HepG2 (cell line): ENCODE measurements around the gene RNF123. TPM values are rescaled to one million over a fixed set of nuclear protein-coding genes. Genes with fewer than 3 reads are reported as not detected.

Experiments
- CREM ChIP-seq, 2 experiments: sonication (generic) in 1 of 2; formaldehyde crosslinking in 1 of 2; IDR thresholded peaks; 2 replicates each; pipeline versions ENCODE4 v1.4.0 to v1.6.1; 2016 to 2020; ENCODE audit warnings: antibody characterized with exemption in 1 of 2, mild to moderate bottlenecking in 1 of 2, missing genetic modification reagents in 1 of 2
- ELF3 ChIP-seq: IDR thresholded peaks from 2 replicates; pipeline ENCODE4 v1.6.1; 2016; ENCODE audit warnings: missing genetic modification reagents, missing compliant biosample characterization
- GABPB1 ChIP-seq: IDR thresholded peaks from 2 replicates; pipeline ENCODE4 v1.6.1; 2016; ENCODE audit warnings: mild to moderate bottlenecking, missing genetic modification reagents, moderate library complexity, missing compliant biosample characterization
- HDAC2 ChIP-seq: sonication (generic); formaldehyde crosslinking; IDR thresholded peaks from 2 replicates; pipeline ENCODE4 v1.4.0; 2020; ENCODE audit warnings: missing genetic modification reagents
- JUND ChIP-seq: sonication (generic); formaldehyde crosslinking; IDR thresholded peaks from 2 replicates; pipeline ENCODE4 v1.8.0; 2022; ENCODE audit warnings: mild to moderate bottlenecking, missing genetic modification reagents
- LCORL ChIP-seq, 2 experiments: fragments of 450-650 bp in 1 of 2; sonication (generic) in 1 of 2; formaldehyde crosslinking in 1 of 2; IDR thresholded peaks; 2 replicates each; pipeline versions ENCODE4 v1.5.0 to v1.6.1; 2017 to 2020; ENCODE audit warnings: antibody characterized with exemption in 1 of 2, missing genetic modification reagents in 1 of 2
- MTA1 ChIP-seq: sonication (generic); formaldehyde crosslinking; IDR thresholded peaks from 2 replicates; pipeline ENCODE4 v1.4.0; 2020; ENCODE audit warnings: missing genetic modification reagents, mild to moderate bottlenecking, borderline replicate concordance
- MTA3 ChIP-seq: sonication (generic); formaldehyde crosslinking; IDR thresholded peaks from 2 replicates; pipeline ENCODE4 v1.4.0; 2020; ENCODE audit warnings: missing genetic modification reagents
- NCOA2 ChIP-seq: sonication (generic); formaldehyde crosslinking; IDR thresholded peaks from 2 replicates; pipeline ENCODE4 v1.8.0; 2022; ENCODE audit warnings: inconsistent platforms
- REPIN1 ChIP-seq: sonication (generic); formaldehyde crosslinking; IDR thresholded peaks from 2 replicates; pipeline ENCODE4 v1.8.0; 2022; ENCODE audit warnings: missing genetic modification reagents, low read depth, mild to moderate bottlenecking, borderline replicate concordance
- RORA ChIP-seq: sonication (generic); formaldehyde crosslinking; IDR thresholded peaks from 2 replicates; pipeline ENCODE4 v1.5.0; 2020; ENCODE audit warnings: mild to moderate bottlenecking, missing genetic modification reagents, moderate library complexity
- TCF7 ChIP-seq: sonication (generic); IDR thresholded peaks from 2 replicates; pipeline ENCODE4 v1.6.1; 2016; ENCODE audit warnings: antibody characterized with exemption, low read depth
- ZBTB20 ChIP-seq: sonication (generic); formaldehyde crosslinking; IDR thresholded peaks from 2 replicates; pipeline ENCODE4 v1.8.1; 2023; ENCODE audit warnings: missing genetic modification reagents, low read depth, mild to moderate bottlenecking, borderline replicate concordance
- ZNF678 ChIP-seq: sonication (generic); formaldehyde crosslinking; IDR thresholded peaks from 2 replicates; pipeline ENCODE4 v1.4.0; 2020; ENCODE audit warnings: mild to moderate bottlenecking, missing genetic modification reagents
- polyA plus RNA-seq, 8 experiments: library from polyadenylated mRNA; depleted of rRNA in 3 of 8; stranded (reverse) in 7 of 8; unstranded in 1 of 8; fragments of >200 nt; fragmentation: Illumina TruSeq in 4 of 8; extraction: Trizol in 4 of 8; gene quantifications; 2 replicates each; pipeline versions ENCODE4 v1.2.1 to v1.2.3, GENCODE V29; 2011 to 2016; ENCODE audit warnings: low read depth in 4 of 8, missing spikeins in 1 of 8, mixed read lengths in 1 of 8; ENCODE audit not compliant: insufficient read depth in 1 of 8
- total RNA-seq, 5 experiments: library from RNA; depleted of rRNA; stranded (reverse); fragments of >200 nt; fragmentation: Illumina TruSeq; extraction: Trizol; gene quantifications; 2 replicates each; pipeline ENCODE4 v1.2.3, GENCODE V29; 2016; ENCODE audit warnings: low read depth in 1 of 5
- TF ChIP-seq, protein P1 (sequence below): sonication (generic); formaldehyde crosslinking; IDR thresholded peaks from 2 replicates; pipeline ENCODE4 v1.5.0; 2020; ENCODE audit warnings: missing genetic modification reagents
- TF ChIP-seq, protein P2 (sequence below): sonication (generic); formaldehyde crosslinking; IDR thresholded peaks from 2 replicates; pipeline ENCODE4 v1.9.0; 2022; ENCODE audit warnings: low read depth, missing genetic modification reagents
- TF ChIP-seq, protein P3 (sequence below): sonication (generic); formaldehyde crosslinking; IDR thresholded peaks from 2 replicates; pipeline ENCODE4 v1.4.0; 2020; ENCODE audit warnings: missing genetic modification reagents, borderline replicate concordance
- TF ChIP-seq, protein P4 (sequence below): sonication (generic); formaldehyde crosslinking; IDR thresholded peaks from 2 replicates; pipeline ENCODE4 v1.4.0; 2020; ENCODE audit warnings: low read depth, mild to moderate bottlenecking, missing genetic modification reagents
- TF ChIP-seq, protein P5 (sequence below): sonication (generic); formaldehyde crosslinking; IDR thresholded peaks from 2 replicates; pipeline ENCODE4 v1.5.0; 2020; ENCODE audit warnings: mild to moderate bottlenecking, missing genetic modification reagents

Gene RNF123
- total and polyA plus RNA-seq, 2 of the 13 experiments (the other 11 are each of a cell fraction or from before 2014, with no cell fraction given): 29.9 to 82.2 TPM

DNA sequence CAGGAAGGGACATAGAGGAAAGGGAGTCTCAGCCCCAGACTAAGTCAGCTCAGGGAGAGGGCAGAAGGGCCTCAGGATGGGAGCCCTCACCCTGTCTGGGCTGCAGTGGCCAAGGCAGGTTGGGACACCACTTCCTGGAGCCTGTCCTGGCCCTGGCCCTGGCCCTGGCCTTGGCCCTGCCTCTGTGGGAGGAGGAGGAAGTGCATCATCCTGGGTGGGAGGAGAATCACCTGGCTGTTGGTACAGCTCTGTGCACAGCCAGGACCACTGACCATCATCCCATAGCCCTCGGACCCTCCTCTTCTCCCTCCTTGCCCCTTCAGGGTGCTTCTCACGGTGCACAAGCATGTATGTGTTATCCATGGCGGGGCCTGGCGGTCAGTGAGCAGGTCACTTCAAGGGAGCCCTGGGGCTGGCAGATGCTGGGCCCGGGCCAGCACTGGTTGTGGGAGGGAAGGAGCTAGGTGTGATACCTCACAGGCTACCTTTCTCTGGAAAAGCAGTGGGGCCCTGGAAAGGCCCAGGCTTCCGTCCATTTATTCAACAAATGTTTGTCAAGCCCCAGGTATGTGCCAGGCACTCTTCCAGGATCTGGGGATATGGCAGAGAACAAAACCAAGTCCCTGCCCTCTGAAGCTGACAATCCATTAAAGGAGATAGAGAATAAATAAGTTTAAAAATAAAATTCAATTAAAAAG, 23.4 kb upstream of the RNF123 start (continued):
- TF ChIP-seq ZBTB20 (CRISPR knock-in tag) (peak; percentile 50; the same call in 1 of the 2 replicates), ELF3 (peak; percentile 98), LCORL (IDR thresholded peaks at IDR 0.05) (no peak), LCORL (CRISPR knock-in tag; IDR thresholded peaks at IDR 0.05) (0 out of 2 replicates have a peak, but pooled peaks have one; percentile 41), MTA3 (CRISPR knock-in tag) (no peak), JUND (CRISPR knock-in tag) (peak; percentile 68), ZNF678 (CRISPR knock-in tag) (no peak), MTA1 (peak; percentile 56; the same call in 1 of the 2 replicates), RORA (CRISPR knock-in tag) (no peak), CREM (IDR thresholded peaks at IDR 0.05) (0 out of 2 replicates have a peak, but pooled peaks have one; percentile 16), CREM (CRISPR knock-in tag; IDR thresholded peaks at IDR 0.05) (no peak), TCF7 (no peak), GABPB1 (peak; percentile 83), REPIN1 (CRISPR knock-in tag) (no peak), NCOA2 (peak; percentile 72), HDAC2 (peak; percentile 64; the same call in 1 of the 2 replicates)
- TF ChIP-seq, protein P1, sequence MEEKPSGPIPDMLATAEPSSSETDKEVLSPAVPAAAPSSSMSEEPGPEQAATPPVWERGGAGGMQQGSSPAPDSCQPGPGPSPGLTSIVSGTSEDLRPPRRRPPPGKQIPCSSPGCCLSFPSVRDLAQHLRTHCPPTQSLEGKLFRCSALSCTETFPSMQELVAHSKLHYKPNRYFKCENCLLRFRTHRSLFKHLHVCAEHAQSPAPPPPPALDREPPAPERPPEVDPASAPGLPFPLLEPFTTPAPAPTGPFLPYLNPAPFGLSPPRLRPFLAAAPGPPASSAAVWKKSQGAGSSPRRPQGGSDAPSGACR (CRISPR knock-in tag): 0 out of 2 replicates have a peak, but pooled peaks have one; percentile 25
- TF ChIP-seq, protein P2, sequence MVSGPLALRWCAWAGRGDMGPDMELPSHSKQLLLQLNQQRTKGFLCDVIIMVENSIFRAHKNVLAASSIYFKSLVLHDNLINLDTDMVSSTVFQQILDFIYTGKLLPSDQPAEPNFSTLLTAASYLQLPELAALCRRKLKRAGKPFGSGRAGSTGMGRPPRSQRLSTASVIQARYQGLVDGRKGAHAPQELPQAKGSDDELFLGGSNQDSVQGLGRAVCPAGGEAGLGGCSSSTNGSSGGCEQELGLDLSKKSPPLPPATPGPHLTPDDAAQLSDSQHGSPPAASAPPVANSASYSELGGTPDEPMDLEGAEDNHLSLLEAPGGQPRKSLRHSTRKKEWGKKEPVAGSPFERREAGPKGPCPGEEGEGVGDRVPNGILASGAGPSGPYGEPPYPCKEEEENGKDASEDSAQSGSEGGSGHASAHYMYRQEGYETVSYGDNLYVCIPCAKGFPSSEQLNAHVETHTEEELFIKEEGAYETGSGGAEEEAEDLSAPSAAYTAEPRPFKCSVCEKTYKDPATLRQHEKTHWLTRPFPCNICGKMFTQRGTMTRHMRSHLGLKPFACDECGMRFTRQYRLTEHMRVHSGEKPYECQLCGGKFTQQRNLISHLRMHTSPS (CRISPR knock-in tag): peak; percentile 56; the same call in 1 of the 2 replicates
- TF ChIP-seq, protein P3, sequence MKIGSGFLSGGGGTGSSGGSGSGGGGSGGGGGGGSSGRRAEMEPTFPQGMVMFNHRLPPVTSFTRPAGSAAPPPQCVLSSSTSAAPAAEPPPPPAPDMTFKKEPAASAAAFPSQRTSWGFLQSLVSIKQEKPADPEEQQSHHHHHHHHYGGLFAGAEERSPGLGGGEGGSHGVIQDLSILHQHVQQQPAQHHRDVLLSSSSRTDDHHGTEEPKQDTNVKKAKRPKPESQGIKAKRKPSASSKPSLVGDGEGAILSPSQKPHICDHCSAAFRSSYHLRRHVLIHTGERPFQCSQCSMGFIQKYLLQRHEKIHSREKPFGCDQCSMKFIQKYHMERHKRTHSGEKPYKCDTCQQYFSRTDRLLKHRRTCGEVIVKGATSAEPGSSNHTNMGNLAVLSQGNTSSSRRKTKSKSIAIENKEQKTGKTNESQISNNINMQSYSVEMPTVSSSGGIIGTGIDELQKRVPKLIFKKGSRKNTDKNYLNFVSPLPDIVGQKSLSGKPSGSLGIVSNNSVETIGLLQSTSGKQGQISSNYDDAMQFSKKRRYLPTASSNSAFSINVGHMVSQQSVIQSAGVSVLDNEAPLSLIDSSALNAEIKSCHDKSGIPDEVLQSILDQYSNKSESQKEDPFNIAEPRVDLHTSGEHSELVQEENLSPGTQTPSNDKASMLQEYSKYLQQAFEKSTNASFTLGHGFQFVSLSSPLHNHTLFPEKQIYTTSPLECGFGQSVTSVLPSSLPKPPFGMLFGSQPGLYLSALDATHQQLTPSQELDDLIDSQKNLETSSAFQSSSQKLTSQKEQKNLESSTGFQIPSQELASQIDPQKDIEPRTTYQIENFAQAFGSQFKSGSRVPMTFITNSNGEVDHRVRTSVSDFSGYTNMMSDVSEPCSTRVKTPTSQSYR: no peak; the same call in 1 of the 2 replicates
- TF ChIP-seq, protein P4, sequence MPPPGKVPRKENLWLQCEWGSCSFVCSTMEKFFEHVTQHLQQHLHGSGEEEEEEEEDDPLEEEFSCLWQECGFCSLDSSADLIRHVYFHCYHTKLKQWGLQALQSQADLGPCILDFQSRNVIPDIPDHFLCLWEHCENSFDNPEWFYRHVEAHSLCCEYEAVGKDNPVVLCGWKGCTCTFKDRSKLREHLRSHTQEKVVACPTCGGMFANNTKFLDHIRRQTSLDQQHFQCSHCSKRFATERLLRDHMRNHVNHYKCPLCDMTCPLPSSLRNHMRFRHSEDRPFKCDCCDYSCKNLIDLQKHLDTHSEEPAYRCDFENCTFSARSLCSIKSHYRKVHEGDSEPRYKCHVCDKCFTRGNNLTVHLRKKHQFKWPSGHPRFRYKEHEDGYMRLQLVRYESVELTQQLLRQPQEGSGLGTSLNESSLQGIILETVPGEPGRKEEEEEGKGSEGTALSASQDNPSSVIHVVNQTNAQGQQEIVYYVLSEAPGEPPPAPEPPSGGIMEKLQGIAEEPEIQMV: no peak
- TF ChIP-seq, protein P5, sequence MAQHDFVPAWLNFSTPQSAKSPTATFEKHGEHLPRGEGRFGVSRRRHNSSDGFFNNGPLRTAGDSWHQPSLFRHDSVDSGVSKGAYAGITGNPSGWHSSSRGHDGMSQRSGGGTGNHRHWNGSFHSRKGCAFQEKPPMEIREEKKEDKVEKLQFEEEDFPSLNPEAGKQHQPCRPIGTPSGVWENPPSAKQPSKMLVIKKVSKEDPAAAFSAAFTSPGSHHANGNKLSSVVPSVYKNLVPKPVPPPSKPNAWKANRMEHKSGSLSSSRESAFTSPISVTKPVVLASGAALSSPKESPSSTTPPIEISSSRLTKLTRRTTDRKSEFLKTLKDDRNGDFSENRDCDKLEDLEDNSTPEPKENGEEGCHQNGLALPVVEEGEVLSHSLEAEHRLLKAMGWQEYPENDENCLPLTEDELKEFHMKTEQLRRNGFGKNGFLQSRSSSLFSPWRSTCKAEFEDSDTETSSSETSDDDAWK (CRISPR knock-in tag): no peak
